HG02973 (cell line): ENCODE data around the gene OSBPL10.
"Not testable (repeated sequence)": the region's sequence is repeated elsewhere in the genome, so short reads cannot be mapped to it uniquely, and the experiment has no call there.

Experiments used
- ATAC-seq: cut with Tn5 transposase; IDR thresholded peaks from one replicate; pipeline ENCODE4 v1.9.1; 2021; ENCODE audit warnings: moderate library complexity; ENCODE audit not compliant: unreplicated experiment

Gene OSBPL10

DNA sequence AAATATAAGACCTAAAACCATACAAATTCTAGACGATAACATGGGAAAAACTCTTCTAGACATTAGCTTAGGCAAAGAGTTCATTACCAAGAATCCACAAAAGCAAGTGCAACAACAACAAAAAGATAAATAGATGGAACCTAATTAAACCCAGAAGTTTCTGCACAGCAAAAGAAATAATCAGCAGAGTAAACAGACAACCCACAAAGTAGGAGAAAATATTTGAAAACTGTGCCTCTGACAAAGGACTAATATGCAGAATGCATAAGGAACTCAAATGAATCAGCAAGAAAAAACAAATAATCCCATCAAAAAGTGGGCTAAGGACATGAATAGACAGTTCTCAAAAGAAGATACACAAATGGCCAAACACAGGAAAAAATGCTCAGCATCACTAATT is 198.8 kb downstream of the OSBPL10 start:
- not testable (repeated sequence) for ATAC-seq

DNA sequence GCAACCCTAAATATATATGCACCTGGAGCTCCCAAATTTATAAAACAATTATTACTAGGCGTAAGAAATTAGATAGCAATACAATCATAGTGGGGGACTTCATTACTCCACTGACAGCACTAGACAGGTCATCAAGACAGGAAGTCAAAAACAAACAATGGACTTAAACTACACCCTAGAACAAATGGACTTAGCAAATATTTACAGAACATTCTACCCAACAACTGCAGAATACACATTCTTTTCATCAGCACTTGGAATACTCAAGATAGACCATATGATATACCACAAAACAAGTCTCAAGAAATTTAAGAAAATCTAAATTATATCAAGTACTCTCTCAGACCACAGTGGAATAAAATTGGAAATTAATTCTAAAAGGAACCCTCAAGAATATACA is 201.5 kb downstream of the OSBPL10 start:
- ATAC-seq, result no peak

DNA sequence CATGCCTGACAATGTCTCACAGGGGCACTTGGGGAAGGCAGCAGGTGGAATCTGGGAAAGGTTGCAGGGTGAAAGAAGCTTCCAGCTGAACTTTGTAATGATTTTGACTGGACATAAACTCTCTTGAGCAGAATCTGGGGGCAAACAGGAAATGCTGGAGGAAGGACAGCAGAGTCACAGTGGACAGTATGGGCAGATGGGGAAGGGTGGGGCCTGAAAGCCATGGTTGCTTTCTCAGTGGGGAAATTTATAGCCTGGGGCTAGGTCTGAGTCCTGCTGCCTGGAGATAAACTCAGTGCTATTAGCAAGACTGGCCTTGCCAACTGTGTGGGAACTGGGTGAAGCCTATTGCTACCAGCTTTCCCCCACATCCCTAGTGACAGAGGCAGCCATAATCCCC is 203.2 kb downstream of the OSBPL10 start:
- ATAC-seq, result no peak

DNA sequence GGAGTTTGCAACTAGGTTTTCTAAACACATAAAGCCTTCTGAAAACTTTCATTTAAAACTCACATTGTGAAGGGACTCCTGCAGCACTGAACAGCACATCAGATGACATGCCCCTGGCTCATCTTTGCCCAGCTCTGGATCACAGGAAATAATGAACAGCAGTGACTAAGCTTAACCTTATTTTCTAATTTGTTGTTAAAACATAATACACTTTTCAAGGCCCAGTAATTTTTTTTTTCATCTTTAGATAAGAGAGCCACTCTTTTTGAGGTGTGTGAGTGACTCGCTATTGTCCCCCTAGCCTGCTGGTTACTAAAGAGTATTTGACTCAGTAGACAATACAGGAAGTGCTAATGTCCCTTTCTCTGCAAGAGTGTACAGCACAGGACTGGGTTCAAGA is 204.0 kb downstream of the OSBPL10 start:
- ATAC-seq, result no peak

DNA sequence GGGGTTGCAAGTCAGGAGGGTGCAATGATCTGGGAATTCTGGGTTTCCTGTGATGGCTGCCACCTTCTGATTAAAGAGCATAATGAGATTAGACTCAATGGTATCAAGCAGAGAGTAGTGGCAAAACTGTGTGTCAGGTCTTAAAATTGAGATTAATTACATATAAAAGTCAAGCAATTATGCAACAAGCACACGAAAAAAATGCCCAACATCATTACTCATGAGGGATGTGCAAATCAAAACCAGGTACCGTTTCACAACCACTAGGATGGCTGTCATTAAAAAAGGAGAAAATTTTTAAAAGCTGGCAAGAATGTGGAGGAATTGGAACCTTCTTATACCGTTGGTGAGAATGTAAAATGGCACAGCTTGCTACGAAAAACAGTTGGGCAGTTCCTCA is 205.0 kb downstream of the OSBPL10 start:
- ATAC-seq, result no peak

DNA sequence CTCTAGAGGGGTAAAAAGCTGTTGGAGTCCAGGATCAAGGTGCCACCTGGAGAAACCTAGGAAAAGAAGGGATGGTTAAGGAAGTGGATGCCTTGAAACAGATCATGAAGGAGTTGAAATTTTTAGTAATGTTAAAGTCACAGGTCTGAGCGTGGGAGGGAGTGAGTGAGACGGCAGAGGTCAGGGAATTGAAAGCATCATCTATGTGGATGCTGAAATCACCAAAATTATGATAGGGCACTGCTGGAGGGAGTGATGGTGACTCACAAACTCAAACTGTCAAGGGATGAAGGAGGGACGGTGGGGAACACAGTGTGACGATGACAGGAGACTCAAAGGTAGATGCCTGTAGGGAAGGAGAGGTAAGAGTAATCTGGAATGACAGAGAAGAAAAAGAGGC is 205.7 kb downstream of the OSBPL10 start:
- ATAC-seq, result no peak

DNA sequence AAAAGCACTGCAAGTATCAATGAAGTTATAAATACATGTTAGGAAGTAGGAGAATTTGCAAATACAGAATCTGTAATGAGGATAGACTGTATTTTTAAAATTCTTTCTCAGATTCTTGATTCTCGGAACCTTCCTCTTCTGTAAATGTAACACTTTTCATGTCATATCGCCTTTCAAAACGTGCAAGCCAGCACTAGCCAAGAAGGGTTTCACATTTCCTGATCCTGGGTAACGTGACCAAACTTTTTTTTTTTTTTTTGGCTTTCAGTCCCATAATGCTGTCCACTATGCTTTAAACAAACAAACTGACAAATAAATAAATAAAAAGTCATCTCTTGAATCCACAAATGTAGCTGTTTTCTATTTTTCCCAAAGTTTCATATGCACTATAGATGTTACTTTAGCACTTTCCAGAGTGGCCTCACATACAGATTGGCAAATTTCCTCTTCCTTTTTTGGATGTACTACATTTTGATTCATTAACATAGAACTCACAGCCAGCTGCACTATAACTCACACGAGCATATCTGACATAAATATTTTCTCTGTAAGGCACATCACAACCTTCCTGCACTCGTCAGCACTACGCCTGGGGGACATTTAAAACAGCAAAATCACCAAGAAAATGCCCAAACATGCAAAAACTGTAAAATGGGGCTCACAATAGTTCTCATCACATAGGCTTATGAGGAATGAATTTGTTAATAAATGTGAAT is 208.1 kb downstream of the OSBPL10 start:
- no peak for ATAC-seq

DNA sequence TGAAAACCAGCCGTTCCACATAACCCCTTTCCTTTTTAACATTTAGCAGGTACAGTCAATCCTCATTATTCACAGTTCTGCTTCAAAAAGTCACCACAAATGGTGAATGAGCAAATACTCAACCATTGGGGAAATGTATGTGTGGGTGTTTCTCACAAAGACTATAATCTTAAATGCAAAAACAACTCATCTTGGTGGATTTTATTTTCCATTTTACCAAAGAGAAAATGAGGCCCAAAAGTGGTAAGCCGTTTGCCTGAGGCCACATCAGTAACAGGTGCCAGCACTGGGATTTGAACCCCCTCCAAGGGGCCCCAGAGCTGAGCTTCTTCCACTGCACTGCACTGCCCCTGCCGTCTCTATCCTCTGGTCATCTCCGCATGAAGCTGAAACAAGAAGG is 208.8 kb downstream of the OSBPL10 start:
- peak; percentile 59 for ATAC-seq

DNA sequence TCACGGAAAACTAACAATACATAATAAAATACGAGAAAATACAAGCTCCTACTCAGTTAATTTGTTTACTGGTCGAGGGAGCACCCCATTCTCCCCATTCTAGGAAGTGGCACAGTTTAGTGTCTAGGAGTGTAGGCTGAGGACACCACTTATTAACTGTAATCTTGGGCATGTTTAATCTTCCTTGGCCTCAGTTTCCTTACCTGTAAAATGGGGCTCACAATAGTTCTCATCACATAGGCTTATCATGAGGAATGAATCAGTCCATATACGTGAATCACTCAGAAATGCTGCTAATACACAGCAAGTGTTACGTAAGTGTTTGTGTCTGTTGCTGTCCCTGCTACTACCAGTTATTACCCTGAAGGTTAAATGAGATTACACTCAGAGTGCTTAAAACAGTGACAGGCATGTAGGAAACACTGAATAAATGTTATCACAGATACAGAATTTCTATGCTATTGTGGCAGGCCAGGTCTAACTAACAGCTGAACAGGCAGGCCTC is 210.2 kb downstream of the OSBPL10 start:
- no peak for ATAC-seq

DNA sequence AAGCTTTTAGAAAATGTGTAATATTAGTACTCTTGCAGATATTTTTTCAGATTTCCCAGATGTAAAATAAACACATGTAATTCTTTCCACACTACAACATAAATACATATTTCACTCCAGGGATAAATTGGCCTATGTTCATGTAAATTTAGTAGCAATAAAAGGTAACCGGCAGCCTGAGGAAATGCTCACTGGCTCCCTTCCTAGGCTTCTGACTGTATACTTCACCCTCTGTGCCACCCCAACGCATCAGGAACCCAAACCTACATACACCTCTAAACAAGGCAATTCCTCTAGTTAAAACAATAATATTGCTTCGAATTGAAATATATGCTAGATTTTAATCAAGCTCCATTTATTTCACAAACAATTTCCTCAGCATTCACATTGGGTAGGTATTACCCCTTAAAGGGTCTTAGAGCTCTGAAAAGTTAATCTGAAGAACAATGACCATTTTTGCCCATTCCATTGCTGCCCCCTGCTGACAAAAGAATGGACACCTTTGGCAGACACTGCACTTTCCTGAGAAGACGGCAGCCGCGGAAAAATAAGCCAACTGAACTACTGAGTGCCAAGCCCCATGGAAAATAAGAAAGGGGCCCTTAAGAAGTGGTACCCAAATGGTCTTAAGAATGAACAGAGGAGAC is 212.5 kb downstream of the OSBPL10 start:
- no peak for ATAC-seq

DNA sequence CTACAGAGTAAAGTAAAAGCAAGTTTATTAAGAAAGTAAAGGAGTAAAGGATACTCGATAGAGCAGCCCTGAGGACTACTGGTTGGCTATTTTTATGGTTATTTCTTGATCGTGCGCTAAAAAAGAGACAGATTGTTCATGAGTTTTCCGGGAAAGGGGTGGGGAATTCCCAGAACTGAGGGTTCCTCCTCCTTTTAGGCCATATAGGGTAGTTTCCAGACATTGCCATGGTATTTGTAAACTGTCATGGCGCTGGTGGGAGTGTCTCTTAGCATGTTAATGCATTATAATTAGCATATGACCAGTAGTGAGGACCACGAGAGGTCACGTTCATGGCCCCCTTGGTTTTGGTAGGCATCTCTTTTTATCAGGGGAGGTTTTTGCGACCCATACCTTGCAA is 213.1 kb downstream of the OSBPL10 start:
- ATAC-seq, result no peak

DNA sequence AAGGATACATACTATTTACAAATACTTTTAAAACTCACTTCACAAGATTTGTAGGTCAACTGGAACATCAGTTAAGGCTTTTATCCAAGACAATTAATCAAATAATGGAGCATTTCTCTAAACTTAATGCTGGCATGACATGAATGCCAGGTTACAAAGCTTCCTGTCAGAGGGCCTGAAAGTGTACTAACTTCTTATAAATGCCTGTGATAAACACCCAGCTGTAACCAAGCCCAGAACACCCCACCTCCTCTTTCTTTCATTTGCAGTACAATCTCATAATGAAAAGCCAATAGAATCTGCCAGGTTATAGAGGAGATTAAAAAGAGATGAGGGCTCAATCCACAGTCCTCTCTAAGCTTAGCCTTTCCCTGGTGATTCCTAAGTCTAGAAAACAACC is 214.4 kb downstream of the OSBPL10 start:
- no peak for ATAC-seq

DNA sequence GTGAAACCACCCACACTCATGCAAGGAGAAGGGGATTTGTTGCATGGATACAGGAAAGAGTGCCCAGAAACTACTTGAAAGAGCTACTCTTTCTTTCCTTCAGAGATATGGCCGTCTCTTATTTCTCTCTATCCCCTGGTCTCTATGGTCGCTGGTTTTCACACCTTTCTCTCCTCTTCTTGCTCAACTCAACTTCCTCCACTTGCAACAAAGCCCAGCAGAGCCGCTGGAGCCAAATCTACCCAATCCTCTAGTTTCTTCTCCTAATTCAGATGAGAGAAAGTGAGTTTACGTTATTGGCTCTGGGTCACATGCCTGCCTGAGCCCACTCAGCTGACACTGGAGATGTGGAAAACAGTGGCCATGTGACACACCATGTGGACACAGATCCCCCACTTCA is 215.2 kb downstream of the OSBPL10 start:
- no peak for ATAC-seq

DNA sequence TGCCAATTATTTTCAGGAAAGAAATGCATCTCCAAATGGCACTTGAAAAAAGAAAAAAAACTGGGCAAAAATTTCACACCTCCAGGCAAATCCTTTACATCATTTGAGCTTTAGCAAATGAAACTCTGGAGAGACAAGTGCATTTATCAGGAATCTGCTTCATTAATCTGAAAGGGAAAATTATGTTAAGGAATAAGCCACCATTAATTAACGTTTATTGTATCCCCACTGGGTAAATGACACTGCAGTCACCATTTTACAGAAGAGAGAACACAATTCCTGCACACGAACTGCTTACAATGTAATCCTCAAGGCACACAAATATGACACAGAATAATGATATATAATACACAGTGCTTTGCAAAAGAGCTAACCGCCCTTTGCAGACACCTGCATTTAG is 217.3 kb downstream of the OSBPL10 start:
- no peak for ATAC-seq

DNA sequence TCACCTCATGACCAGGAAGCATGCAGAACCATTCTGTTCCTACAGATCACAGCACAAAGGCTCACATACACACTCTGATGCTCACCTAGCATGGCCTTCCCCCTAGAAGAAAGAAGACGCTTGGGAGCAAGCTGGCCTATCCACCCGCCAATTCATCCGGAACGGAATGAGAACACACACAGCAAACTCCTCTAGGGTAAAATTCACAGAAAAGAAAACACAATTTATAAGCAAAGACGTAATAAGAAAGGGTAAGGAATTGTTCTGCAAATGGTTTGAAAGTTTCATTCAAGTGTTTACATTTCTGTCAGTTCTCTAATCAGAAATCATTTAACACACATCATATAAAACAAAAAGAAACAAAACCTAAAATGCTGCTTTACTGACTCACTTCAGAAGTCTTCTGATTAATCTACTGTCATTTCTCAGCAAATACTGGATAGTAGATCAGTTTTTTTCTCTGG is 218.1 kb downstream of the OSBPL10 start:
- ATAC-seq, result no peak

DNA sequence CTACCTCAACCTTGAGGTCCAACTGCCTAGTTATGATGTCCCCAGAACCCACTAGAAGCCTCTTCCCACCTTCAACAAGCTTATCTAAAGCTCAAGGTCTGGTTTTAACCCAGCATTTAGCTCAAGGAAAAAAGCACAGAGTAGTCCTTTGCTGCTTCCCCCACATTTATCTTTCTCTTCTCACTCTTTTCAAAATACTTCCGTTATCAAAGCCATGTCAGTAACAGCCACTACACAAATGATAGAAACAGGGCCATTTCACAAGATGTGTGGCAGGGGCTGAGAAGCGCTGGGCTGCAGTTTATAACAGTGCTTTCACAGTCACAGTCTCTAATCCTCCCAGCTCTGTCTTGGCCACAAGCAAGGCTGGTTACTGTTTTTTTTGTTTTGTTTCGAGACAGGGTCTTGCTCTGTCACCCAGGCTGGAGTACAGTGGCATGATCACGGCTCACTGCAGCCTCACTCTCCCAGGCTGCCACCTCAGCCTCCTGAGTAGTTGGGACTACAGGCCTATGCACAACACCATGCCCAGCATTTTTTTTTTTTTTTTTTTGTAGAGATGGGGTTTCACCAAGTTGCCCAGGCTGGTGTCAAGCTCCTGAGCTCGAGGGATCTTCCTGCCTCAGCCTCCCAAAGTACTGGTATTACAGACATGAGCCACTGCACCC is 218.8 kb downstream of the OSBPL10 start:
- no peak for ATAC-seq

DNA sequence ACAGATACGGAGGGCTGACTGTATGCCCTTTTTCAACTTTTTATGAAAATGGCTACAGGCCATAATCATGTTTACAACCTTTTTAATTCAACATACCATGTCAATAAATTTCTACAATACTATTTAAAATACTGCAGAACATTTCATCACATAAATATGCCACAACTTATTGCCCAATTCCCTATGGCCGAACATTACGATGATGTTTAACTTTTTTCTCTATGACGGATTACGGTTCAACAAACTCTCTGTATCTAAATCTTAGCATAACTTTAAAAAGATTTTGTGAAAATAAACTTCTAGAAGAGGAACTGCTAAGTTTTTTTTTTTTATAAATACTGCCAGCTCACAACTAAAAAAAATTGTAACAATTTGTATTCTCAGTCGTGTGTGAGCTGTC is 220.4 kb downstream of the OSBPL10 start:
- ATAC-seq, result no peak

DNA sequence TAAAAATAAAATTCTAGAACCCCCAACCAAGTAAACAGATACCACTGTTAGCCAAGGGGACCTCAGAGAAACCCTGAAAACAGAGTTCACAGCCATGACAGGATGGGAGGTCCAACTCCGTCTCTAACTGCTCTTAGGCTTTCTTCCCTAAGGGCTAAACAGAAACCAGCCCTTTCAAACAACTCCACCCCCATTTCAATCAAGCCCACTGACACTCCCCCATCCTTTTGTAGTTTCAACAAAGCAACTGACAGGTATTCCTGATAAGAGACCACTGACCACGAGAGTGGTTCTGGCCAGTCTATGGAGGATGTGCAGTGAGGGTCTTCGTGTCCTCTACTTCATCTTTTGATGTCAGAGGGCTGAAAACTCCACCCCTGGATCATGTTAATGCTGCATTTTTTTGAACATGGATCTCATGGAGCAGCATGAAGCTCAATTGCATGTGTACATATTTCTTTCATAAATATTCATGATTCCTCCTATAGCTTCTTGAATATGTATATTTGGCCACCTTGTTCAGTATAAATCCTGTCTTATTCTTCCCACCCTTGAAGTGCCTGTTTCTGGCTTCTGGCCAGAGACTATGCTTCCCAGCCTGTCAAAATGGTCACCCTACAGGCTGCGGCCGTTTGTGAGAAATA is 222.6 kb downstream of the OSBPL10 start:
- no peak for ATAC-seq

DNA sequence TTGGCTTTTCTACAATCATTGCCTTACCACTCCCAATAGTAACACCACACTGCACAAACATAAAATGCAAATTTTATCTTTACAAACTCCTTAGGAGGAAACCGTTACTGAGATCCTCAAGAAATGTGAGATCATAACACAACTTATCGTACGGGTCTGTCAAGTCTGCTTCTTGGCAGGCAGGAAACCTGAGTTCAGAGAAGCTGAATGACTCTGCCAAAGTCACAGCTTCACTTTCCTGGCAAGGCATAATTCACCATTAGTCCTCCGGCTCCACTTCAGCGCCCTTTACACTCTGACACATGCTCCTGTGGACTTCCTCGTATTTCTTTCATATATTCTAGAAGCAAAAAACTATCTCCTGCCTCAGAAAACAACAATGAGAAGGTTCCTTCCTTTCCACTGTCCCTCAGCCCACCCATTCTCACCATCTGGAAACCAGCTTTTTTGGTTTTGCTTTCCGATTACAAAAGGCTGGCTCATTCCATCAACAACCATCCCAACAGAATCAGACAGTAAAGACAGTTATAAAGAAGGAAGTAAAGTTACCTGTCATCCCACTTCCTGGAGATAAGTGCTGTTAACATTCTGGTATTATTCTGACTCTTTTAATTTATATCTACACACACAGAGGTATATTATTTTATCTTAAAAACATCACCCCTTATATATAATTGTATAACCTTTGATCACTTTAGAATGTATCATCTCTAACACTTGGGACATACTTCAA is 225.0 kb downstream of the OSBPL10 start:
- no peak for ATAC-seq

DNA sequence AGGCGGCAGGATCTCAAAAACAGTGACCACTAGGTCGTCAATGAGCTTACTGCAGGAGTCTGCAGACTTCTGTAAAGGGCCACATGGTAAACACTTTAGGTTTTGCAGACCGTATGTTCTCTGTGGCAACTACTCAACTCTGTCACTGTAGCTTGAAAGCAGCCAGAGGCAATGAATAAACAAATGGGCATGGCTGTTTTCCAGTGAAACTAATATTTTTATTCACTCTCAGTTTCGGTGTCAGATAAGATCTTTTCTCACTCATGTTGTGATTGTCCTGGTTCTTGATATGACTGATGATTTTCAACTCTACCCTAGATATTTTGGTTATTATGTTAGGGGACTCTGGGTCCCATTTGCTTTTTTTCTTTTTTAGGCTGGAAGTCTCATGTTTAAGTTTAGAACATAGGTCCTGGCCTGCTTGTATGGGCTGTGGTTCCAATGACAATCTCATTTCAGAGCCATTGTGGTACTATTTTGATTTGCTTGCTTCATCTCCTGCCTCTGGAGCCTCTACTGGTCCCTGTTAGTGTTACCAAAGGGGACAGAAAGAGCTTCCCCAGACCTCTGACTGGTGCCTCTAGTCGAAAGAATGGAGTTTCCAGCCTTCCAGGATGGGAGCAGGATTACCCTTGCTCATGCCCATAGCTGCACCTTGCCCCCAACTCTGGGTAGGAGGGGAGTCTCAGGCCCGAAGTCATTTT is 226.3 kb downstream of the OSBPL10 start:
- peak; percentile 91 for ATAC-seq
